K562 (cell line): Measurements from ENCODE around the gene FASTK. TPM values are rescaled to one million over a fixed set of nuclear protein-coding genes. Genes with fewer than 3 reads are reported as not detected.

Experiments used
- ARID1B ChIP-seq: fragments of 450-650 bp; IDR thresholded peaks from 2 replicates; pipeline ENCODE4 v1.6.1; 2016; ENCODE audit warnings: antibody characterized with exemption, mild to moderate bottlenecking, inconsistent platforms
- CBFA2T2 ChIP-seq: fragments of 450-650 bp; conservative IDR thresholded peaks from 2 replicates; pipeline ENCODE4 v1.6.1; 2017; ENCODE audit warnings: mild to moderate bottlenecking
- ETS1 ChIP-seq: conservative IDR thresholded peaks from 2 replicates; pipeline ENCODE4 v1.6.1; 2011; ENCODE audit warnings: low read depth, mild to moderate bottlenecking, low read length; ENCODE audit not compliant: control insufficient read depth
- ETV5 ChIP-seq: sonication (generic); formaldehyde crosslinking; IDR thresholded peaks from 2 replicates; pipeline ENCODE4 v1.4.0; 2020; ENCODE audit warnings: low read depth, mild to moderate bottlenecking, missing genetic modification reagents
- JUND ChIP-seq, 2 experiments: IDR thresholded peaks; 2 replicates in 1 of 2; 3 replicates in 1 of 2; pipeline ENCODE4 v1.6.1; 2011; ENCODE audit warnings: borderline replicate concordance in 2 of 2, low read depth in 2 of 2, low read length in 2 of 2, improper control_type of control experiment in 1 of 2, missing biosample characterization in 1 of 2, missing genetic modification characterization in 1 of 2, missing genetic modification reagents in 1 of 2
- MXI1 ChIP-seq: IDR thresholded peaks from 2 replicates; pipeline ENCODE4 v1.6.1; 2011; ENCODE audit warnings: low read depth, mild to moderate bottlenecking, improper control_type of control experiment, low read length
- PCBP1 ChIP-seq: fragments of 200-400 bp; formaldehyde crosslinking; IDR thresholded peaks from 2 replicates; pipeline ENCODE4 v1.6.1; 2018; ENCODE audit warnings: mild to moderate bottlenecking, low read depth, low read length; ENCODE audit not compliant: poor library complexity, severe bottlenecking
- RBM22 ChIP-seq: fragments of 200-400 bp; formaldehyde crosslinking; IDR thresholded peaks from 2 replicates; pipeline ENCODE4 v1.6.1; 2018; ENCODE audit warnings: low read length, low read depth; ENCODE audit not compliant: poor library complexity, severe bottlenecking
- RFX5 ChIP-seq: IDR thresholded peaks from 2 replicates; pipeline ENCODE4 v1.6.1; 2011; ENCODE audit warnings: low read depth, mild to moderate bottlenecking, improper control_type of control experiment, low read length
- TSHZ1 ChIP-seq: fragments of 250-450 bp; sonication (Bioruptor Pico); IDR thresholded peaks from 2 replicates; pipeline ENCODE4 v1.4.0; 2020; ENCODE audit warnings: mild to moderate bottlenecking, moderate library complexity
- USF1 ChIP-seq: sonication (generic); formaldehyde crosslinking; IDR thresholded peaks from 2 replicates; pipeline ENCODE4 v1.9.0; 2022; ENCODE audit warnings: mild to moderate bottlenecking, missing genetic modification reagents
- ZBTB17 ChIP-seq: fragments of 450-650 bp; formaldehyde crosslinking; IDR thresholded peaks from 2 replicates; pipeline ENCODE4 v1.4.0; 2020; ENCODE audit warnings: mild to moderate bottlenecking
- ZBTB7A ChIP-seq: IDR thresholded peaks from 2 replicates; pipeline ENCODE4 v1.6.1; 2011; ENCODE audit warnings: low read depth, mild to moderate bottlenecking, low read length, moderate library complexity, borderline replicate concordance; ENCODE audit not compliant: control insufficient read depth
- ZC3H11A ChIP-seq: IDR thresholded peaks from 2 replicates; pipeline ENCODE4 v1.6.1; 2012; ENCODE audit warnings: low read depth, low read length, improper control_type of control experiment
- polyA plus RNA-seq, 8 experiments: library from polyadenylated mRNA; depleted of rRNA in 4 of 8; stranded (reverse) in 5 of 8; unstranded in 3 of 8; fragments of >200 nt; fragmentation: Nextera tagmentation in 2 of 8; fragmentation: Illumina TruSeq in 1 of 8; extraction: Ambion mirVana in 2 of 8; extraction: Trizol in 1 of 8; gene quantifications; 2 replicates each; pipeline versions ENCODE4 v1.2.1 to v1.2.3, GENCODE V29; 2011 to 2014; ENCODE audit warnings: inconsistent platforms in 1 of 8, missing spikeins in 1 of 8
- total RNA-seq, 7 experiments: library from RNA; depleted of rRNA in 6 of 7; stranded (reverse); fragments of >200 nt in 6 of 7; fragmentation: Illumina TruSeq in 2 of 7; extraction: Trizol in 2 of 7; gene quantifications; 2 replicates each; pipeline versions ENCODE4 v1.2.1 to v1.2.3, GENCODE V29; 2011 to 2021; ENCODE audit warnings: low replicate concordance in 1 of 7
- TF ChIP-seq, protein P1 (sequence below), 2 experiments: IDR thresholded peaks; 2 replicates each; pipeline ENCODE4 v1.6.1; 2012; ENCODE audit warnings: improper control_type of control experiment in 2 of 2, low read depth in 2 of 2, low read length in 2 of 2, borderline replicate concordance in 1 of 2
- TF ChIP-seq, protein P2 (sequence below): IDR thresholded peaks from 3 replicates; pipeline ENCODE4 v1.6.1; 2011; ENCODE audit warnings: borderline replicate concordance, mild to moderate bottlenecking; ENCODE audit not compliant: insufficient read length, insufficient read depth

Gene FASTK
- total and polyA plus RNA-seq, 9 of the 15 experiments (the other 6 are each of a cell fraction or from before 2014, with no cell fraction given), result 0.51 to 150 (median 48.2) TPM

GRCh38 chr7:151062399-151063211, 18.0 kb downstream of the FASTK start (continued):
- TF ChIP-seq JUND (IDR thresholded peaks at IDR 0.05; ENCODE audit: borderline replicate concordance, low read depth, low read length) (peak; percentile 62), JUND (tag; IDR thresholded peaks at IDR 0.05; ENCODE audit: borderline replicate concordance, low read depth, low read length) (no peak; the same call in 2 of the 3 replicates), ZBTB17 (peak; percentile 17; the same call in 1 of the 2 replicates), MXI1 (peak; percentile 99), ZC3H11A (no peak), PCBP1 (no peak), ETS1 (peak; percentile 74), ARID1B (no peak), RFX5 (no peak), ZBTB7A (peak; percentile 72), TSHZ1 (no peak), ETV5 (CRISPR knock-in tag) (peak; percentile 67), RBM22 (no peak), USF1 (CRISPR knock-in tag) (peak; percentile 97), CBFA2T2 (peak; percentile 75)
- TF ChIP-seq, protein P1, sequence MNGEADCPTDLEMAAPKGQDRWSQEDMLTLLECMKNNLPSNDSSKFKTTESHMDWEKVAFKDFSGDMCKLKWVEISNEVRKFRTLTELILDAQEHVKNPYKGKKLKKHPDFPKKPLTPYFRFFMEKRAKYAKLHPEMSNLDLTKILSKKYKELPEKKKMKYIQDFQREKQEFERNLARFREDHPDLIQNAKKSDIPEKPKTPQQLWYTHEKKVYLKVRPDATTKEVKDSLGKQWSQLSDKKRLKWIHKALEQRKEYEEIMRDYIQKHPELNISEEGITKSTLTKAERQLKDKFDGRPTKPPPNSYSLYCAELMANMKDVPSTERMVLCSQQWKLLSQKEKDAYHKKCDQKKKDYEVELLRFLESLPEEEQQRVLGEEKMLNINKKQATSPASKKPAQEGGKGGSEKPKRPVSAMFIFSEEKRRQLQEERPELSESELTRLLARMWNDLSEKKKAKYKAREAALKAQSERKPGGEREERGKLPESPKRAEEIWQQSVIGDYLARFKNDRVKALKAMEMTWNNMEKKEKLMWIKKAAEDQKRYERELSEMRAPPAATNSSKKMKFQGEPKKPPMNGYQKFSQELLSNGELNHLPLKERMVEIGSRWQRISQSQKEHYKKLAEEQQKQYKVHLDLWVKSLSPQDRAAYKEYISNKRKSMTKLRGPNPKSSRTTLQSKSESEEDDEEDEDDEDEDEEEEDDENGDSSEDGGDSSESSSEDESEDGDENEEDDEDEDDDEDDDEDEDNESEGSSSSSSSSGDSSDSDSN (IDR thresholded peaks at IDR 0.05; ENCODE audit: borderline replicate concordance in 1 of 2, low read depth in 2 of 2, low read length in 2 of 2), result peak; percentile 39 to 68; a peak in 1 of 4 replicates
- TF ChIP-seq, protein P2, sequence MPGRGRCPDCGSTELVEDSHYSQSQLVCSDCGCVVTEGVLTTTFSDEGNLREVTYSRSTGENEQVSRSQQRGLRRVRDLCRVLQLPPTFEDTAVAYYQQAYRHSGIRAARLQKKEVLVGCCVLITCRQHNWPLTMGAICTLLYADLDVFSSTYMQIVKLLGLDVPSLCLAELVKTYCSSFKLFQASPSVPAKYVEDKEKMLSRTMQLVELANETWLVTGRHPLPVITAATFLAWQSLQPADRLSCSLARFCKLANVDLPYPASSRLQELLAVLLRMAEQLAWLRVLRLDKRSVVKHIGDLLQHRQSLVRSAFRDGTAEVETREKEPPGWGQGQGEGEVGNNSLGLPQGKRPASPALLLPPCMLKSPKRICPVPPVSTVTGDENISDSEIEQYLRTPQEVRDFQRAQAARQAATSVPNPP, result no peak
